Mesodermal cell (in vitro differentiated cells): ENCODE results near the gene FTO.
A peak's percentile ranks its signal among the peaks of the same experiment; 100 is the strongest.

Experiments
- H3K27ac ChIP-seq: 2 replicates; pipeline ENCODE4 v1.7.0; 2013; ENCODE audit warnings: mild to moderate bottlenecking, low read depth, low read length, moderate library complexity; ENCODE audit not compliant: severe bottlenecking
- H3K36me3 ChIP-seq: 2 replicates; pipeline ENCODE4 v1.7.1; 2013; ENCODE audit warnings: mild to moderate bottlenecking, low read length, moderate library complexity; ENCODE audit not compliant: control insufficient read depth, insufficient read depth
- H3K4me1 ChIP-seq: one replicate; pipeline ENCODE4 v1.7.1; 2013; ENCODE audit warnings: mild to moderate bottlenecking, low read length; ENCODE audit not compliant: insufficient read depth, control insufficient read depth, poor library complexity, severe bottlenecking
- H3K4me3 ChIP-seq: 2 replicates; pipeline ENCODE4 v1.7.0; 2013; ENCODE audit warnings: low read length, control low read depth, mild to moderate bottlenecking; ENCODE audit not compliant: insufficient read depth, poor library complexity, severe bottlenecking; ENCODE audit errors: extremely low read depth
- H3K9me3 ChIP-seq: 2 replicates; pipeline ENCODE4 v1.7.1; 2013; ENCODE audit warnings: mild to moderate bottlenecking, low read length, moderate library complexity; ENCODE audit not compliant: control insufficient read depth
- WGBS, 2 experiments: methylation state at CpG; one replicate each; pipeline ENCODE4 v1.1.5; 2013; ENCODE audit warnings: missing lambda C conversion rate in 2 of 2; ENCODE audit not compliant: insufficient coverage in 2 of 2; 5-methylcytosine and 5-hydroxymethylcytosine counted together

The FTO gene

DNA sequence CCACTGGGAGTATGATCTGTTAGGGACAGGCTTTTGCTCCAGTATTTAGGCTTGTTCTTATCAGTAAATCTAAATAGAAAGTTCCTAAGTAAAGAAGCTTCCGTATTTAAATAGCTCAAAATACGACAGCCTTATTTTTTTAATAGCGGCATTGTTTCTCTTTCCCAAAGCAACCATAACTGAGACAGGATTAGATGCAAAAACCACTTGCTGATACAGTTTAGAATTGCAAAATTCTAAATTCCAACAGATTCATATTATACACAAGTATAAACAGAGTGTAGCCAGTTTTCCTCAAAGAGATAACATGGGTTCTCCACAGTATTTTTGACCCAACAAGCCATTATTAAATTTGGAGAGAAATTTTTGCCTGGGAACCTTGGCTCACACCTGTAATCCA lies 276.7 kb downstream of the FTO start:
- Histone ChIP-seq H3K4me1 (no peaks in the 10 kb centered on the region), H3K4me3 (no peak overlapping the region), H3K36me3 (no peaks in the 10 kb centered on the region), H3K27ac (no peak overlapping the region), H3K9me3 (no peaks in the 10 kb centered on the region)
- WGBS, 2 experiments: 100% methylated on average over 3 of the region's 3 CpGs; no CpG with 5 or more reads in 1 of the 2 experiments

DNA sequence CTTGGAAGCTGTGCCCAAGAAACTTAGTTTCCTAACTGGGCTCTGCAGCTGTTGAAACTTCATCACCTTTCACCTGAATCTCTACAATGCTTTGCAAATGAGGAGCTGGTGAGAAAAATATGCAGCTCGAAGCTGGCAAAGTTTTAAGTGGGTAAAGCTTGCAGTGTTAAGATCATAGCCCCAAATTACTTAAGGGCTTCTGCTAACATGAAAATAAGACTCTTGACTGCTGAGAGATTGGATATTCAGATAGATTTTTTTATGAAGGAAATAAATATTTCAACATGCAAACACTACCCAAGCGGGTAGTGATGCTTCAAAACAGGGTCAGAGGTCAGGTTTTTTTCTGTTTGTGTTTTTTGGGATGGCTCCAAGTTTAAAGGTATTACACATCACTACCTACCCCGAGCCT lies 278.7 kb downstream of the FTO start:
- H3K4me3 ChIP-seq: no peak overlapping the region
- H3K27ac ChIP-seq: no peak overlapping the region
- WGBS, 2 experiments: no CpG with 5 or more reads among the region's 3 CpGs
- no peaks in the 10 kb centered on the region for H3K36me3 ChIP-seq
- H3K9me3 ChIP-seq: no peaks in the 10 kb centered on the region
- no peaks in the 10 kb centered on the region for H3K4me1 ChIP-seq

DNA sequence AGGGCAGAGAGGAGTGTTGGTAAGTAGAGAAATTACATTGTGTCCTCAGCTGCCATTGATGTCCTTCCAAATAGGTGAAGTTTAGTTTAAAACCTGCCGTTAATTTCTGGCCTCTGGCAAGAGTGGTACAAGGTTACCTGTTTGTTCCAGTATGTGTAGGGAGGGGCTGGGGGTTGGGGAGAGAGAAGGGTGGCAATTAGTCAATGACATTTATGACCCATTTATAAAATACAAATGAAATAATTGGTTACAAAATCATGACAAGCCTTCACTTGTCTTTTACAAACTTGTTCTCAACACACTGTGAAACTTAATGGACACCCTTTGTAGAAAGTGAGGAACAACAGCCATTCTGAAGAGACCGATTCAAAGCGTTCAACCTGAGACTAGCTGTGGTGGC lies 281.0 kb downstream of the FTO start:
- no peaks in the 10 kb centered on the region for H3K36me3 ChIP-seq
- H3K4me3 ChIP-seq: no peak overlapping the region
- 96 to 100% methylated on average over 2 to 3 of the region's 3 CpGs for WGBS, 2 experiments
- no peaks in the 10 kb centered on the region for H3K9me3 ChIP-seq
- H3K4me1 ChIP-seq: no peaks in the 10 kb centered on the region
- no peak overlapping the region for H3K27ac ChIP-seq

DNA sequence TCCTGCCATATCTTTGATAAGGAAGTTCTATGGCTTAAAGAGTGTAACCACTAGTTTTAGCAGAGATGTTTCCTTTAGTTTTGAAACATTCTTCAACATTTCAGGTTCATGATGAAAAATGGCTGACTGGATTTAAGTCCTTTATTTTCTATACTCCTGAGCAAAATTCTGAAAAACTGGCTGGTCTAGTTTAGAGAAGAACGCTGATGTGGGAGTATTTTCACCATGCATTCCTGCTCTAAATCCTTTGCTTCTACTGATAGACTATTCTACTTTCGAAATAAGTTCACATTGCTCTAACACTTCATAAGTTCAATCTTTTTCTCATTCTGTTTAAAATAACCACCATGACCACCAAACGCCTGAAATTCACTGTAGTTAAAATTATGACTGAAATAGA lies 281.9 kb downstream of the FTO start:
- Histone ChIP-seq H3K4me1 (no peaks in the 10 kb centered on the region), H3K36me3 (no peaks in the 10 kb centered on the region), H3K4me3 (no peak overlapping the region), H3K27ac (no peak overlapping the region), H3K9me3 (no peaks in the 10 kb centered on the region)
- no CpG with 5 or more reads among the region's 3 CpGs for WGBS, 2 experiments

DNA sequence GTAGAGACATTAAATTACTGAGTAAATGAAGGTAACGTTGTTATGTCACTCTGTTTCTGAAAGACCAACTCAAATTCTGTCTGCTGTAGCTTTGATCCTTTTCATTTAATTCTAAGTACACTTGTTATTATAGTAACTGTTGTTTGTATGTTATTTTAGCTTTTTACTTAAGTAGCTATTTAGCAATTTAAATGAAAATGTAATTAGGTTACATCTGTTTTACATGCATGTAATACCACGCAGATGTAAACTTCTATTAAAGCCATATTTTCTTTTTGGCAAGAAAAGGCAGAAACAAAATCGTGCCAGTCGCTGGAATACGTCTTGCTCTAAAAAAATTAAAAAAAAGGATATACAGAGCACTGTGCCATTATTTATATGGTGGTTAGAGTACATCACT lies 282.8 kb downstream of the FTO start:
- Histone ChIP-seq H3K4me3 (no peak overlapping the region), H3K9me3 (no peaks in the 10 kb centered on the region), H3K27ac (no peak overlapping the region), H3K4me1 (peaks cover 9% of the 10 kb centered on the region), H3K36me3 (no peaks in the 10 kb centered on the region)
- no CpG with 5 or more reads among the region's 5 CpGs for WGBS, 2 experiments

DNA sequence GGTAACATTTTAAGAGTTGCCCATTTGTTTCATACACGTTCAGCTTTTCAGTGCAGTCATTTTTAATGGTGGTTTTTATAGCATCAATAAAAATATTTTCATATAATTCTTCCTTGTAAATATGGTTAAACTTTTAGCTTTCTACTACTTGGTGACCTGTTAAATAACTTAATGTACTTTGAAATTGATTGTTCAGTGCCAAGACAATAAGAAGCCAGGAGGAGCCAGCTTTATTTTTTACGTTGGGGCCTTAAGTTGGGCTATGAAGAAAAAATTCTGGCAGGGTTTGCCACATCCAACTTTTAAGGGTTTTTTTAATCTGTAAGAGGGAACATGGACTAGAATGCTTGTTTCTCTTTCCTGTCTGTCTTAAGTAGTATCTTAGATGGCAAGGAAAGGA lies 284.2 kb downstream of the FTO start:
- Histone ChIP-seq H3K27ac (no peak overlapping the region), H3K4me1 (peaks cover 10% of the 10 kb centered on the region), H3K9me3 (no peaks in the 10 kb centered on the region), H3K4me3 (no peak overlapping the region), H3K36me3 (no peaks in the 10 kb centered on the region)
- WGBS, 2 experiments: no CpG with 5 or more reads among the region's 2 CpGs

DNA sequence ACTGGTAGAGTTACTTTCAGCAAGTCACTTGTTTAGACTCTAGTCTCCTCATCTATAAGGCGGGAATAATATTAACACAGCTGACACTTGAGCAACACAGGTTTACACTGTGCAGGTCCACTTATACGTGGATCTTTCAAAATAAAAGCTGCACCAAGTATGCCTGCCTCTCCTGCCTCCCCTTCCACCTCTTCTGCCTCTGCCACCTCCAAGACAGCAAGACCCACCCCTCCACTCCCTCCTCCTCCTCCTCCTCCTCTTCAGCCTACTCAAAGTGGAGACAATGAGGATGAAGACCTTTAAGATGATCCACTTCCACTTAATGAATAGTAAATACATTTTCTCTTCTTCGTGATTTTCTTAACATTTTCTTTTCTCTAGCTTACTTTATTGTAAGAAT lies 285.6 kb downstream of the FTO start:
- no peaks in the 10 kb centered on the region for H3K9me3 ChIP-seq
- H3K36me3 ChIP-seq: no peaks in the 10 kb centered on the region
- WGBS, 2 experiments: 90 to 93% methylated on average over 2 of the region's 3 CpGs

DNA sequence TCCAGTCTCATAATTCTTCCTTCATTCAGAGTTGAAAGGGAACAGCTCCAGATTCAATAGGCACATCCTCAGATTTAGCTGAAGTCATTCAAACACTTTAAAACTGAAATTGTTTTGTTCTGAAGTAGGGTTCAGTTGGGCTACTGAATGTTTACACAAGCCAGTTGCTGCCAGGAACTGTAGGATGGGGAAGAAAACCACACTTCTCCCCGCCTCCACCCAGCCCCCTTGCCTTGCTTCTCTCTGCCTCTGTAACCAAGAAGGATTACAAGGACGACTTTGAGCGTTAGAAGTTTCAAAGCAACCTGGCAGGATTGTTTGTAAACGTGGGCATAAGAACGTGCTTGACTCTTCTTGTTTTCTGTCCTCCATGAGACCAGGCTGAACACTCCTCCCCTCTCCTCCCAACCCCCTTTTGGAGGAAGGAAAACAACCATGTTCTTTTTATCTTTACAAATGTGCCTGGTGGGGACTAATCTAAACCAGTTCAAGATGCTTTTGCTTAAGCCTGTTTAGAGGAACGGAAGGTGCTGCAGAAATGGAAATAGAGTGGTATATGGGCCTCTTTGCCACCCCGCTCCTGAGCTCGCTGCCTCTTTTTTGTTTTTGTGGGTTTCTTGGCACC lies 287.9 kb downstream of the FTO start:
- H3K9me3 ChIP-seq: no peaks in the 10 kb centered on the region
- peak overlapping the region; percentile 24 for H3K27ac ChIP-seq
- WGBS, 2 experiments: 62 to 67% methylated on average over 7 of the region's 8 CpGs
- no peaks in the 10 kb centered on the region for H3K36me3 ChIP-seq
- H3K4me1 ChIP-seq: peaks cover 10% of the 10 kb centered on the region
- H3K4me3 ChIP-seq: no peak overlapping the region

More for the DNA sequence above, 285.6 kb downstream of the FTO start:
- peaks cover 10% of the 10 kb centered on the region for H3K4me1 ChIP-seq
- no peak overlapping the region for H3K27ac ChIP-seq
- H3K4me3 ChIP-seq: no peak overlapping the region

DNA sequence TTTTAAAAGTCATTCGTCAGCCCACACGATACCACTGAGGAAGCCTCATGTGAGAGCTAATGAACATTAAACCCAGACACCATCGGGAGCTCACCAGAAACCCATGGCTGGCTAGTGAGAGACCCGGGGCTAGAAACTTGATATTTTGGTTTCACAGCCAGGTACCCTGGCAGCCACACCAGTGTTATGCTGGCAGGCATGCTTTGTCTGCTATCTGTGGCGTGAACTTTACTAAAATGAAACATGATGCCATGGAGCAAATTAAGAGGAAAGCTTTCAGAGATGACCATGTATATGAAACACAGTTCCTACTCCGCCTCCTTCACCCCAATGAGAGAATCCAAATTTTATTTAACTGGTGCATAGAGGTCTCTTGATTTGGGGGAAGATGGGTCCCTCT lies 291.4 kb downstream of the FTO start:
- Histone ChIP-seq H3K4me1 (peaks cover 10% of the 10 kb centered on the region), H3K9me3 (no peaks in the 10 kb centered on the region), H3K27ac (no peak overlapping the region), H3K4me3 (no peak overlapping the region), H3K36me3 (no peaks in the 10 kb centered on the region)
- 93 to 100% methylated on average over 4 to 5 of the region's 6 CpGs for WGBS, 2 experiments

DNA sequence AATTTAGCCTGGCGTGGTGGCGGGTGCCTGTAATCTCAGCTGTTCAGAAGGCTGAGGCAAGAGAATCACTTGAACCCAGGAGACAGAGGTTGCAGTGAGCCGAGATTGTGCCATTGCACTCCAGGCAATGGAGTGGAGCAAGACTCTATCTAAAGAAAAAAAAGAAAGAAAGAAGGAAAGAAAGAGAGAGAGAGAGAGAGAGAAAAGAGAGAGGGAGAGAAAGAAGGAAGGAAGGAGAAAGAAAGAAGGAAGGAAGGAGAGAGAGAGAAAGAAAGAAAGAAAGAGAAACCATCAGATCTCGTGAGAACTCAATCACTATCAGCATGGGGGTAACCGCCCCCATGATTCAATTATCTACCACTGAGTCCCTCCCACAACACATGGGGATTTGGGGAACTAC lies 293.0 kb downstream of the FTO start:
- 87 to 96% methylated on average over 3 of the region's 5 CpGs for WGBS, 2 experiments
- Histone ChIP-seq H3K36me3 (no peaks in the 10 kb centered on the region), H3K4me3 (no peak overlapping the region)

DNA sequence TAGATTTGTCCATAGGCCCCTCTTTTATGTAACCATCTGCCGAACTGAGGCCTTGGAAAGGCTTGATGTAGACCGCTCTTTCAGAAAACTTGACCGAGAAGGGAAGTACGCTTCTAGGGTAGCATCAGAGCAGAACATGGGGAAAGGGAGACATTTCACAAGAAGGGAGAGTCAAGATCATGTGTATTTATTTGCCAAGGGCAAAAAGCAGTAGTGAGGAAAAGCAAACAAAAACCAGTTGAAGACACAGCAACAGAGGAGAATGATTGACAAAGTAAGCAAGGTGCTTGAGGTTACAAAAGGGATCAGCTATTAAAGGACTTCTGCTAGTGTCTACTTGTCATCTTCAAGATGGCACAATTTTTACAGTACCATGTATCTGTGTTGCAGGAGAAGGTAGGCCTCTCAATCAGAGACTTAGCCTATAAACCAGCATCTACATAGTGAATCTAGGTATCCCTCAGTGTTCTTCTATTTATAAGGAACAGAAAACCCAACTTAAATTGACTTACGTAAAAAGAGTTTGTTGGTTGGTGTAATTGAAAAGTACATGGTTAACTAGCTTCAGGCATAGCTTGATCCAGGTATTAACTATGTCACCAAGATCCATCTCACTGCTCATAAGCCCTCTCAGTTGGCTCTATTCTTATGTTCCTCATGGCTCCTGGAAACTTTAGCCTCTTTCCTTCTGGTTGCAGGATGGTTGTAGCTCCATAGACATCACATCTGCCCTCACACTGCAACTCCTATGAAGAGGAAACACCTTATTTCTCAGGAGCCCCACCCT lies 294.3 kb downstream of the FTO start:
- H3K27ac ChIP-seq: no peak overlapping the region

More for the DNA sequence above, 293.0 kb downstream of the FTO start:
- H3K4me1 ChIP-seq: no peaks in the 10 kb centered on the region
- H3K9me3 ChIP-seq: no peaks in the 10 kb centered on the region
- H3K27ac ChIP-seq: no peak overlapping the region

More for the DNA sequence above, 294.3 kb downstream of the FTO start:
- WGBS, 2 experiments: 81 to 93% methylated on average over 4 of the region's 5 CpGs
- H3K36me3 ChIP-seq: no peaks in the 10 kb centered on the region
- H3K4me3 ChIP-seq: no peak overlapping the region
- H3K4me1 ChIP-seq: no peaks in the 10 kb centered on the region
- no peaks in the 10 kb centered on the region for H3K9me3 ChIP-seq
